ENCODE data around the gene AVEN. TPM values are rescaled to one million over a fixed set of nuclear protein-coding genes. Genes with fewer than 3 reads are reported as not detected.

Gene AVEN
- total and polyA plus RNA-seq, 2 of the 8 experiments (the other 6 are each of a cell fraction or from before 2014, with no cell fraction given), result 5.5 to 17.0 TPM

DNA sequence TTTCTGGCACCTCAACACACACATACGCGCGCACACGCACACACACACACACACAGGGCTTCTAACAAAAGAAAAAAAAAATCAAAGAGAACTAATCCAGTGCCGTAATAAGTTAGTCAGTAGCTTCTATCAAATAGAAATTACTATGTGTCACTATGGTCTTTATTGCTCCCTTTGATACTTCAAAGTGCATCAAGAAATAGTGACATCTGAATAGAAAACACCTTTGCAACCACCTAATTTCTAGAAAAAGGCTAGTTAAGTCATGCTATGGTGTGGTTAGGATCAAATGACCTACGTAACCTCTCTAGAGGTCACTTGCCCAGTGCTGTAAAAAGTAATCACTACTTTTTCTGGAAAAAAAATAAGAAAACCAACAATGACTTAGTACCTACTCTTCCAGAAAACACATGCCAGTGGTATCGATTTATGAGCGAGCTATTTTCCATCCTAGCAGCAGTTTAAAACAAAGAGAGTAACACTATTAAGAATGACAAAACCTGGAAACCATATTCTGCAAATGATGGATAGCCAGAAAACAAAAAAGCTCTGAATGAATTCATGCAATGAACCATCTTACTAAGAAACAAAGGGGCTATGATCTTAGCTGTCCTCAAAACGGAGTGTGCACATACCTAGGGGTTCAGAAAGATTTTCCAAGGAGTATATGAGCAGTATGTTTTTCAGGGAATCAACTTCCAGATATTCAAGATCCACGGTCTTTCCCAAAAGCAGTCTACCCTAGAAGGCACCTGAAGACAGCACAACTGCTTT is 6.8 kb downstream of the AVEN start:
- no peaks in the 10 kb centered on the region for H3K23me2 ChIP-seq (ENCODE audit: low read depth, low read length)
- H3K14ac ChIP-seq (ENCODE audit: insufficient read length), result no peak overlapping the region
- no peak overlapping the region for H4K91ac ChIP-seq (replicated peaks; ENCODE audit: insufficient read length, low read length)
- no peak overlapping the region for H3K56ac ChIP-seq (replicated peaks; ENCODE audit: insufficient read length, low read depth, low read length)
- H2BK12ac ChIP-seq (ENCODE audit: low read depth, low read length), result no peak overlapping the region
- H3K27ac ChIP-seq (ENCODE audit: low read depth, low read length), result no peak overlapping the region
- H2AK5ac ChIP-seq (ENCODE audit: low read depth, low read length), result no peak overlapping the region
- no peak overlapping the region for H3K4ac ChIP-seq (replicated peaks; ENCODE audit: insufficient read length, low read depth, low read length)
- H3K23ac ChIP-seq (ENCODE audit: insufficient read length), result no peak overlapping the region
- H2BK20ac ChIP-seq (ENCODE audit: low read length), result no peak overlapping the region
- no peak overlapping the region for H4K5ac ChIP-seq (ENCODE audit: insufficient read length, low read depth, low read length)
- H3K18ac ChIP-seq (ENCODE audit: extremely low read depth, low read length), result no peak overlapping the region
- H2AFZ ChIP-seq (ENCODE audit: low read length), result no peak overlapping the region
- no peak overlapping the region for H3K4me2 ChIP-seq (ENCODE audit: insufficient read depth in 1 of 2, low read depth in 2 of 2, low read length in 2 of 2)
- H3K79me1 ChIP-seq (ENCODE audit: low read depth, low read length), result no peaks in the 10 kb centered on the region
- no peaks in the 10 kb centered on the region for H4K20me1 ChIP-seq (replicated peaks in 1 of 2; ENCODE audit: control insufficient read depth in 1 of 2, insufficient read depth in 2 of 2, low read length in 2 of 2)
- 84% methylated on average over 10 of the region's 10 CpGs; no CpG with 5 or more reads in 1 of the 2 experiments for WGBS, 2 experiments (ENCODE audit: extremely low coverage in 1 of 2, insufficient coverage in 1 of 2, insufficient read length in 1 of 2, insufficient replicate concordance in 2 of 2, low coverage in 1 of 2, low lambda C conversion rate in 2 of 2, missing lambda C conversion rate in 1 of 2)
- DNase-seq (ENCODE audit: low read depth in 1 of 2, low spot score in 2 of 2), result no peak
- no peak for FAIRE-seq
- H2BK120ac ChIP-seq (replicated peaks; ENCODE audit: low read depth, low read length), result no peak overlapping the region
- no peak overlapping the region for H3K9ac ChIP-seq (replicated peaks in 1 of 4; ENCODE audit: extremely low read depth in 1 of 4, low read depth in 3 of 4, low read length in 3 of 4)
- no peaks in the 10 kb centered on the region for H3K36me3 ChIP-seq (ENCODE audit: control insufficient read depth in 2 of 4, insufficient read depth in 4 of 4, low read length in 3 of 4)
- H3K4me3 ChIP-seq (ENCODE audit: extremely low read depth in 1 of 4, insufficient read depth in 2 of 4, low read depth in 3 of 4, low read length in 4 of 4), result no peak overlapping the region
- no peak overlapping the region for H4K8ac ChIP-seq (ENCODE audit: extremely low read depth, insufficient read depth, low read length)
- ChIA-PET CTCF (ENCODE audit: partially characterized antibody) (interaction anchor here (0.6 kb wide), 1 partner anchor 725 kb away, joined by 3 read pairs; no protein-coding TSS in a partner anchor), POLR2A (ENCODE audit: partially characterized antibody) (no interaction called here)
- no peaks in the 10 kb centered on the region for H3K4me1 ChIP-seq (replicated peaks in 1 of 4; ENCODE audit: control insufficient read depth in 3 of 4, insufficient read depth in 4 of 4, low read length in 3 of 4)
- H3K27me3 ChIP-seq (replicated peaks in 1 of 4; ENCODE audit: control insufficient read depth in 3 of 4, extremely low read depth in 1 of 4, insufficient read depth in 3 of 4, low read length in 3 of 4), result no peaks in the 10 kb centered on the region
- peaks cover 2 to 3% of the 10 kb centered on the region in 2 experiments; a peak in 2 of 4 replicates for H3K9me3 ChIP-seq (ENCODE audit: insufficient read depth in 2 of 2, low read depth in 1 of 2, low read length in 1 of 2)
- H2BK15ac ChIP-seq (ENCODE audit: low read length), result no peak overlapping the region
- no peak overlapping the region for H2BK5ac ChIP-seq (ENCODE audit: low read depth, low read length)
- H3K79me2 ChIP-seq (ENCODE audit: control insufficient read depth in 1 of 2, insufficient read depth in 2 of 2, low read length in 2 of 2), result peaks cover 0 to 19% of the 10 kb centered on the region in 2 experiments; a peak in 2 of 4 replicates
- TF ChIP-seq SP2 (IDR thresholded peaks at IDR 0.05; ENCODE audit: low read length) (no peak), SP1 (IDR thresholded peaks at IDR 0.05; ENCODE audit: low read depth, low read length) (no peak), EP300 (IDR thresholded peaks at IDR 0.05; ENCODE audit: borderline replicate concordance in 1 of 2, low read depth in 2 of 2, low read length in 2 of 2) (no peak), CREB1 (IDR thresholded peaks at IDR 0.05) (no peak), BACH1 (IDR thresholded peaks at IDR 0.05; ENCODE audit: low read length) (no peak), JUND (IDR thresholded peaks at IDR 0.05; ENCODE audit: low read length) (no peak), RBBP5 (IDR thresholded peaks at IDR 0.05; ENCODE audit: borderline replicate concordance, low read depth, low read length) (no peak)
- TF ChIP-seq, protein P1, sequence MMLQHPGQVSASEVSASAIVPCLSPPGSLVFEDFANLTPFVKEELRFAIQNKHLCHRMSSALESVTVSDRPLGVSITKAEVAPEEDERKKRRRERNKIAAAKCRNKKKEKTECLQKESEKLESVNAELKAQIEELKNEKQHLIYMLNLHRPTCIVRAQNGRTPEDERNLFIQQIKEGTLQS (IDR thresholded peaks at IDR 0.05; ENCODE audit: insufficient read depth, low read depth, low read length), result no peak
- TF ChIP-seq, protein P2, sequence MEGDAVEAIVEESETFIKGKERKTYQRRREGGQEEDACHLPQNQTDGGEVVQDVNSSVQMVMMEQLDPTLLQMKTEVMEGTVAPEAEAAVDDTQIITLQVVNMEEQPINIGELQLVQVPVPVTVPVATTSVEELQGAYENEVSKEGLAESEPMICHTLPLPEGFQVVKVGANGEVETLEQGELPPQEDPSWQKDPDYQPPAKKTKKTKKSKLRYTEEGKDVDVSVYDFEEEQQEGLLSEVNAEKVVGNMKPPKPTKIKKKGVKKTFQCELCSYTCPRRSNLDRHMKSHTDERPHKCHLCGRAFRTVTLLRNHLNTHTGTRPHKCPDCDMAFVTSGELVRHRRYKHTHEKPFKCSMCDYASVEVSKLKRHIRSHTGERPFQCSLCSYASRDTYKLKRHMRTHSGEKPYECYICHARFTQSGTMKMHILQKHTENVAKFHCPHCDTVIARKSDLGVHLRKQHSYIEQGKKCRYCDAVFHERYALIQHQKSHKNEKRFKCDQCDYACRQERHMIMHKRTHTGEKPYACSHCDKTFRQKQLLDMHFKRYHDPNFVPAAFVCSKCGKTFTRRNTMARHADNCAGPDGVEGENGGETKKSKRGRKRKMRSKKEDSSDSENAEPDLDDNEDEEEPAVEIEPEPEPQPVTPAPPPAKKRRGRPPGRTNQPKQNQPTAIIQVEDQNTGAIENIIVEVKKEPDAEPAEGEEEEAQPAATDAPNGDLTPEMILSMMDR (IDR thresholded peaks at IDR 0.05; ENCODE audit: control extremely low read depth in 1 of 3, insufficient read depth in 1 of 3, low read depth in 1 of 3, low read length in 3 of 3), result no peak

Data from H1 (cell line).